Spinal cord (tissue), 10 donors: ENCODE data around the gene ZBBX. TPM values are rescaled to one million over a fixed set of nuclear protein-coding genes. Genes with fewer than 3 reads are reported as not detected.
A peak's percentile ranks its signal among the peaks of the same experiment; 100 is the strongest.
"Not testable (repeated sequence)": the region's sequence is repeated elsewhere in the genome, so short reads cannot be mapped to it uniquely, and the experiment has no call there.

Experiments used
- DNase-seq, 6 donors: peaks; one replicate each; pipeline versions ENCODE4 v3.0.0 to v3.0.0-alpha.2; 2013 to 2015; ENCODE audit warnings: low spot score in 6 of 6, low read depth in 4 of 6
- H3K27ac ChIP-seq: one replicate; pipeline ENCODE4 v1.5.1; 2013; ENCODE audit warnings: low read depth, low read length, control low read depth
- H3K27me3 ChIP-seq: one replicate; pipeline ENCODE4 v1.6.1; 2013; ENCODE audit warnings: low read length; ENCODE audit not compliant: control insufficient read depth, insufficient read depth
- H3K36me3 ChIP-seq: one replicate; pipeline ENCODE4 v1.6.1; 2013; ENCODE audit warnings: low read length; ENCODE audit not compliant: control insufficient read depth, insufficient read depth
- H3K4me1 ChIP-seq: one replicate; pipeline ENCODE4 v1.6.1; 2013; ENCODE audit warnings: low read length; ENCODE audit not compliant: control insufficient read depth, insufficient read depth
- H3K4me3 ChIP-seq: one replicate; pipeline ENCODE4 v1.5.1; 2013; ENCODE audit warnings: low read depth, low read length, control low read depth
- H3K9me3 ChIP-seq: one replicate; pipeline ENCODE4 v1.6.1; 2013; ENCODE audit warnings: low read length; ENCODE audit not compliant: control insufficient read depth, insufficient read depth
- WGBS: methylation state at CpG from one replicate; pipeline ENCODE4 v1.1.5; 2013; ENCODE audit warnings: missing lambda C conversion rate; ENCODE audit not compliant: insufficient coverage; 5-methylcytosine and 5-hydroxymethylcytosine counted together
- long read RNA-seq, 4 donors: transcript quantifications; one replicate each; lab custom pipeline, GENCODE V29; 2026
- polyA plus RNA-seq, 2 donors: library from polyadenylated mRNA; unstranded; fragments of 120-200 nt; gene quantifications; one replicate each; pipeline ENCODE4 v1.2.1, GENCODE V29; 2013; ENCODE audit not compliant: insufficient read length in 2 of 2
- total RNA-seq, 2 donors: library from RNA; depleted of rRNA in 1 of 2; stranded (reverse); fragments of 120-200 nt in 1 of 2; fragments of >200 nt in 1 of 2; gene quantifications; one replicate each; pipeline versions ENCODE4 v1.2.3 to v1.2.4, GENCODE V29; 2013 to 2014
- donor health status: healthy.

The ZBBX gene, protein sequence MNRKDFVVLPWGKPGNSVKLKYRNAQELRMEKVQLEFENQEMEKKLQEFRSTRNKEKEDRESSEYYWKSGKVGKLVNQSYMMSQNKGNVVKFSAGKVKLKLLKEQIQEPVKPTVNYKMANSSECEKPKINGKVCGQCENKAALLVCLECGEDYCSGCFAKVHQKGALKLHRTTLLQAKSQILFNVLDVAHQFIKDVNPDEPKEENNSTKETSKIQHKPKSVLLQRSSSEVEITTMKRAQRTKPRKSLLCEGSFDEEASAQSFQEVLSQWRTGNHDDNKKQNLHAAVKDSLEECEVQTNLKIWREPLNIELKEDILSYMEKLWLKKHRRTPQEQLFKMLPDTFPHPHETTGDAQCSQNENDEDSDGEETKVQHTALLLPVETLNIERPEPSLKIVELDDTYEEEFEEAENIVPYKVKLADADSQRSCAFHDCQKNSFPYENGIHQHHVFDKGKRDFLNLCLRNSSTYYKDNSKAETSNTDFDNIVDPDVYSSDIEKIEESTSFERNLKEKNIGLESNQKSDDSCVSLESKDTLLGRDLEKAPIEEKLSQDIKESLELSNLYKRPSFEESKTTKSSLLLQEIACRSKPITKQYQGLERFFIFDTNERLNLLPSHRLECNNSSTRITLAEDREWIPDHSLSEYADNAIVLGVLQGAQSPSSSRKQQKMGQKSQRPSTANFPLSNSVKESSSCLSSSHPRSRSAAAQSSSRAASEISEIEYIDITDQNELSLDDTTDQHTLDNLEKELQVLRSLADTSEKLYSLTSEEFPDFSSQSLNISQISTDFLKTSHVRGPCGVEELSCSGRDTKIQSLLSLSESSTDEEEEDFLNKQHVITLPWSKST
- total RNA-seq (10 to 100 TPM in 1 of 2 donors, 1 to 10 TPM in 1; 6.9 to 27.4 TPM), polyA plus RNA-seq (10 to 100 TPM; 10.1 to 12.8 TPM)
- long read RNA-seq, donor 1, partial matches to known transcripts = 0 of 4 reads
- long read RNA-seq, donor 1, other reads (novel, unspliced or antisense) = 0 of 4 reads
- long read RNA-seq, donor 2 = 0 reads
- long read RNA-seq, donor 3 = 0 reads
- long read RNA-seq, donor 4, partial matches to known transcripts = 0 of 2 reads
- long read RNA-seq, donor 4, other reads (novel, unspliced or antisense) = 0 of 2 reads

GRCh38 chr3:167380004-167380689, at the start of gene ZBBX:
TSS of gene ZBBX (minus strand) at chr3:167380297. CDS start at chr3:167372901, 7,396 bp downstream.
- peaks cover 6% of the 10 kb centered on the region for H3K4me1 ChIP-seq
- peak within 1 kb of the TSS; percentile 70 for H3K4me3 ChIP-seq
- 0% methylated on average over 24 of the region's 28 CpGs for WGBS
- no peaks in the 10 kb centered on the region for H3K27me3 ChIP-seq
- H3K9me3 ChIP-seq = no peaks in the 10 kb centered on the region
- no peak within 1 kb of the TSS for H3K27ac ChIP-seq
- H3K36me3 ChIP-seq = no peaks in the 10 kb centered on the region
- DNase-seq = peak; percentile 89 to 98 (median 92)

DNA sequence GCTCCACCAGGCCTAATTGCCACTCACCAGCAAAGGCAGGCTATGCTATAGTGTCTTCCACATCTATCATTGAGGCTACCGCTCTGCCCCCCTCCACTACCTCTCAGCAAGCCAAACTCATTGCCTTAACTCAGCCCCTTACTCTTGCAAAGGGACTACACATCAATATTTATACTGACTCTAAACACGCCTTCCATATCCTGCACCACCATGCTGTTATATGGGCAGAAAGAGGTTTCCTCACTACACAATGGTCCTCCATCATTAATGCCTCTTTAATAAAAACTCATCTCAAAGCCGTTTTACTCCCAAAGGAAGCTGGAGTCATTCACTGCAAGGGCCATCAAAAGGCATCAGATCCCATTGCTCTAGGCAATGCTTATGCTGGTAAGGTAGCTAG, 46.9 kb upstream of the ZBBX start:
- not testable (repeated sequence) for H3K4me3 ChIP-seq, H3K4me1 ChIP-seq, H3K27ac ChIP-seq, H3K36me3 ChIP-seq, H3K9me3 ChIP-seq, DNase-seq, H3K27me3 ChIP-seq
- 100% methylated on average over 1 of the region's 3 CpGs for WGBS

DNA sequence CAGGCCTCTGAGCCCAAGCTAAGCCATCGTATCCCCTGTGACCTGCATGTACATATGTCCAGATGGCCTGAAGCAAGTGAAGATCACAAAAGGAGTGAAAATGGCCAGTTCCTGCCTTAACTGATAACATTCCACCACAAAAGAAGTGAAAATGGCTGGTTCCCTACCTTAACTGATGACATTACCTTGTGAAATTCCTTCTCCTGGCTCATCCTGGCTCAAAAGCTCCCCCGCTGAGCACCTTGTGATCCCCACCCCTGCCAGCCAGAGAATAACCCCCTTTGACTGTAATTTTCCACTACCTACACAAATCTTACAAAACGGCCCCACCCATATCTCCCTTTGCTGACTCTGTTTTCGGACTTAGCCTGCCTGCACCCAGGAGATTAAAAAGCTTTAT, 42.3 kb upstream of the ZBBX start:
- not testable (repeated sequence) for H3K36me3 ChIP-seq, H3K27me3 ChIP-seq, DNase-seq, H3K4me3 ChIP-seq, H3K9me3 ChIP-seq, H3K27ac ChIP-seq, H3K4me1 ChIP-seq
- 100% methylated on average over 2 of the region's 4 CpGs for WGBS

DNA sequence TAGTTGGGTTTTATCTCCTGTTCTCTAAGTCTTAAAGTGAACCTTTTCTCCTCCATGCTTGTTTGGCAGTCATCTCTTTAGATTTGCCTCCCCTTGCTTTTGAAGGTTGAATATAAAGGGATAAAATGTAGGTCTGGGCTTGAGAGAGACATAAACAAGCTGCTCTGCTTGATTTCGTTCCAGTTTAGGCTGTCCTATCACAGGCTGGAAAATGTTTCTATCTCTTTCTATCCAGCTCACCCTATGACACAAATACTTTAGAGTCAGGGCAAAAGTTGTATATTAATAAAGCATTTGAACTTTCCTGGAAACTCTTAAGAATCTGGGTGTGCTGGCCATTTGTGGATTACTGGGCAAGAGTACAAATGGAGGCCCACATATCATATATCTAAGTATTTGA, 29.5 kb upstream of the ZBBX start:
- Histone ChIP-seq H3K4me1 (no peaks in the 10 kb centered on the region), H3K9me3 (no peaks in the 10 kb centered on the region), H3K36me3 (no peaks in the 10 kb centered on the region), H3K4me3 (no peak overlapping the region), H3K27me3 (no peaks in the 10 kb centered on the region), H3K27ac (no peak overlapping the region)
- peak in 1 of 6 donors; percentile 13 for DNase-seq
- no CpG with 5 or more reads among the region's 1 CpG for WGBS

DNA sequence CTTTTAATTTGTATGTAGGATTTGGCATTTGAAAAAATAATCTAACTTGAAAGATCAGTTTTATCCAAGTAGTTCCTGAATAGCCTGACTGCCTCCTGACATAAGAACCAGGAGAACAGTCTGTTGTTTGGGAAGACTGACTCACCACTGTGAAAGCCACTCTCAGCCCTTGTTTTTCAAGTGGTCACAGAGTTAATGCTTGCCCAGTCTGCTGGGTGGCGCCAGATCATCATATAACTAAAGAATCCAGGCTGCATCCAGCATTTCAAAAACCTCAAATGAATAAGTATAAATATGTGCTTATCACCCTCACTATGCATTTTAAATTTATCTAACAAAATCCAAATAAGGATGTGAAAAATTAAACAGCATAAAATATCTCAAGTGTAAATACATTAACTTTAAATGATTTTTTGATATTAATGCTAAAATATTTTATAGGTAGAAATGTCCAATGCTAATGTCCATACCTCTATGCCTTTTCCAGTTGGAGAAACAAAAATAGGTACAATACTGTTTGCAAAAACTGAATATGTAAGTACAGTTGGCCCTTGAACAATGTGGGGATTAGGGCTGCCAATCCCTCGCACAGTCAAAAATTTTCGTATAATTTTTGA, 26.9 kb upstream of the ZBBX start:
- Histone ChIP-seq H3K4me3 (no peak overlapping the region), H3K27me3 (no peaks in the 10 kb centered on the region), H3K27ac (no peak overlapping the region), H3K9me3 (no peaks in the 10 kb centered on the region), H3K4me1 (no peaks in the 10 kb centered on the region), H3K36me3 (no peaks in the 10 kb centered on the region)
- WGBS = no CpG with 5 or more reads among the region's 3 CpGs
- DNase-seq = peak in 5 of 6 donors; percentile 24 to 91 (median 48)

DNA sequence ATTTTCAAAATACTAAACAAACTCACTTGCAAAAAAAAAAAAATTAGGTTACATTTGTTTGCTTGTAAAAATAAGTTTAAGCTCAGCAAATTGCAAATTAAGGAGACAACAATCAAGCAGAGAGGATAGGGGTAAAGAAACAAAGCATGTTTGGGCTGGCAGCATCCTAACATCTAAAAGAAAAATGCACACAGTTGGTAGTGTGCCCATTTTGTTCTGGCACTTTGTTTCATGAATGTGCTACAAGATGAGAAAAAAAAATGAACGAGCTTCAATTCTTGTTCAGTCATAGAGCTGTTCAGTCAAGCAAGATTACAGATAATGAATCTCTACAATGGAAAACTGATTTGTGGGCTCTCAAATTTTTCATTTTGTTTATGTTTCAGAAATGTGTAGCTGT, 17.7 kb upstream of the ZBBX start:
- Histone ChIP-seq H3K4me3 (no peak overlapping the region), H3K9me3 (no peaks in the 10 kb centered on the region), H3K27me3 (no peaks in the 10 kb centered on the region), H3K4me1 (no peaks in the 10 kb centered on the region), H3K36me3 (no peaks in the 10 kb centered on the region), H3K27ac (no peak overlapping the region)
- peak in 2 of 6 donors; percentile 56 to 89 for DNase-seq
- 36% methylated on average over 1 of the region's 1 CpG for WGBS

- WGBS = 71% methylated on average over 2 of the region's 2 CpGs
- Histone ChIP-seq H3K36me3 (no peaks in the 10 kb centered on the region), H3K9me3 (no peaks in the 10 kb centered on the region), H3K4me1 (no peaks in the 10 kb centered on the region), H3K4me3 (no peak overlapping the region), H3K27me3 (no peaks in the 10 kb centered on the region), H3K27ac (no peak overlapping the region)
- no peak for DNase-seq
Measured at GRCh38 chr3:167396075-167396474, 16.0 kb upstream of the ZBBX start.

- Histone ChIP-seq H3K36me3 (no peaks in the 10 kb centered on the region), H3K9me3 (no peaks in the 10 kb centered on the region), H3K4me3 (no peak overlapping the region), H3K4me1 (no peaks in the 10 kb centered on the region), H3K27ac (no peak overlapping the region), H3K27me3 (no peaks in the 10 kb centered on the region)
- DNase-seq = peak in 3 of 6 donors; percentile 35 to 76 (median 49)
- WGBS = no CpG with 5 or more reads among the region's 2 CpGs
Measured at GRCh38 chr3:167394003-167394402, 13.9 kb upstream of the ZBBX start.

DNA sequence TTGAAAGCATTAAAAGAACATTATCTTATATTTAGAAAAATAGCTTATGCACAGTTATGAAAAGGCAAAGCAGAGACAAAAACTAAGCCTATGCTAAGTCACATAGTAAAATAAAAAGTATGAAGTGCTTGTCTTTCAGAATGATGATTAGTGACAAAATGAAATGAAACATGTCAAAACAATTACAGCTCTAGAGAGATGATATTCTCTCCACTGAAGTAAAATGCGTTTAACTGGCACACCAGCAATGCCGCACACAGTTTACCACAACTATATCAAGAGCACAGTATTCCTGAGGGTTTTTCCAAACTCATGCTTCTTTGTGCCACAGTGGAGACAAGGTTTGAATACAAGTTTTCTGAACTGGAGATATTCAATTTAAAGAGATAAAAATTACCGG, 2.1 kb upstream of the ZBBX start:
- Histone ChIP-seq H3K4me3 (no peak overlapping the region), H3K9me3 (no peaks in the 10 kb centered on the region), H3K4me1 (peaks cover 6% of the 10 kb centered on the region), H3K27me3 (no peaks in the 10 kb centered on the region), H3K36me3 (no peaks in the 10 kb centered on the region), H3K27ac (no peak overlapping the region)
- no CpG with 5 or more reads among the region's 3 CpGs for WGBS
- DNase-seq = peak in 1 of 6 donors; percentile 13
